ENCODE measurements around the gene DDIT3. TPM values are rescaled to one million over a fixed set of nuclear protein-coding genes. Genes with fewer than 3 reads are reported as not detected.
"Not testable (repeated sequence)": the region's sequence is repeated elsewhere in the genome, so short reads cannot be mapped to it uniquely, and the experiment has no call there.

Gene DDIT3
- polyA plus RNA-seq, 1 experiment = 64.9 TPM

DNA sequence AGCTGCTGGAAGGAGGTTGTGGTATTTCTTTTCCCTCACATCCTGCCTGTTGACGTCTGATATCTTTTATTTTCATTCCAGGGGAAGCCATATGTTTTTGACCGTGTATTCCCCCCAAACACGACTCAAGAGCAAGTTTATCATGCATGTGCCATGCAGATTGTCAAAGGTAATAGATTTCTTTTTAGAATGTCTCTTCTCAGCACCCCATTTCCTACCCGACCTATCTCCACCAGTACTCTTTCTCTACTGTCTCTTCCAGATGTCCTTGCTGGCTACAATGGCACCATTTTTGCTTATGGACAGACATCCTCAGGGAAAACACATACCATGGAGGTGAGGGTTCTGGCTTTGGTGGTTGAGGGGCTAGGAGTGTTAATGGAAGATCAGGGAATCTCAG, 43.0 kb upstream of the DDIT3 start:
- no peak for DNase-seq (ENCODE audit: low read depth, low spot score)
- no peak overlapping the region for H3K4me3 ChIP-seq (ENCODE audit: low read depth, low read length)
- no peak overlapping the region for H3K27ac ChIP-seq (ENCODE audit: low read depth, low read length)
- H3K27me3 ChIP-seq (ENCODE audit: control insufficient read depth, insufficient read depth, low read length) = peaks cover 15% of the 10 kb centered on the region
- ChIA-PET POLR2A (no interaction called here), CTCF (interaction anchor here (1.1 to 2.1 kb wide), 2 partner anchors 8 to 19 kb away, joined by 8 to 11 read pairs; no protein-coding TSS in a partner anchor)
- H3K9me3 ChIP-seq (ENCODE audit: control insufficient read depth, insufficient read depth, low read length) = no peaks in the 10 kb centered on the region
- TF ChIP-seq, protein P1, sequence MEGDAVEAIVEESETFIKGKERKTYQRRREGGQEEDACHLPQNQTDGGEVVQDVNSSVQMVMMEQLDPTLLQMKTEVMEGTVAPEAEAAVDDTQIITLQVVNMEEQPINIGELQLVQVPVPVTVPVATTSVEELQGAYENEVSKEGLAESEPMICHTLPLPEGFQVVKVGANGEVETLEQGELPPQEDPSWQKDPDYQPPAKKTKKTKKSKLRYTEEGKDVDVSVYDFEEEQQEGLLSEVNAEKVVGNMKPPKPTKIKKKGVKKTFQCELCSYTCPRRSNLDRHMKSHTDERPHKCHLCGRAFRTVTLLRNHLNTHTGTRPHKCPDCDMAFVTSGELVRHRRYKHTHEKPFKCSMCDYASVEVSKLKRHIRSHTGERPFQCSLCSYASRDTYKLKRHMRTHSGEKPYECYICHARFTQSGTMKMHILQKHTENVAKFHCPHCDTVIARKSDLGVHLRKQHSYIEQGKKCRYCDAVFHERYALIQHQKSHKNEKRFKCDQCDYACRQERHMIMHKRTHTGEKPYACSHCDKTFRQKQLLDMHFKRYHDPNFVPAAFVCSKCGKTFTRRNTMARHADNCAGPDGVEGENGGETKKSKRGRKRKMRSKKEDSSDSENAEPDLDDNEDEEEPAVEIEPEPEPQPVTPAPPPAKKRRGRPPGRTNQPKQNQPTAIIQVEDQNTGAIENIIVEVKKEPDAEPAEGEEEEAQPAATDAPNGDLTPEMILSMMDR (IDR thresholded peaks at IDR 0.05; ENCODE audit: low read depth, low read length) = no peak

DNA sequence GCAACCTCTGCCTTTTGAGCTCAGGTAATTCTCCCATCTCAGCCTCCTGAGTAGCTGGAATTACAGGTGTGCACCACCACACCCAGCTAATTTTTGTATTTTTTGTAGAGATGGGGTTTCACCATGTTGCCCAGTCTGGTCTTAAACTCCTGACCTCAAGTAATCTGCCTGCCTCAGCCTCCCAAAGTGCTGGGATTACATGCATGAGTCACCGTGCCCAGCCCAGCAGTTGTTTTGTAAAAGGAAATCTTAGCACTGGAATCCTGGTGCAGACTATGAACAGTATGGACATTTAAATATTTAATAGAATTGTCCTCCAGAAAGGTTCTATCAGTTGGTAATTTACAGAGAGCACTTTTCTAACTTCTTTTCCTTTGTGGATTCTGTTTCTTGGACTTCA, 40.8 kb upstream of the DDIT3 start:
- H3K27me3 ChIP-seq (ENCODE audit: control insufficient read depth, insufficient read depth, low read length) = peaks cover 15% of the 10 kb centered on the region
- H3K4me3 ChIP-seq (ENCODE audit: low read depth, low read length); H3K27ac ChIP-seq (ENCODE audit: low read depth, low read length); DNase-seq (ENCODE audit: low read depth, low spot score); POLR2A ChIA-PET; CTCF ChIA-PET; H3K9me3 ChIP-seq (ENCODE audit: control insufficient read depth, insufficient read depth, low read length): not testable (repeated sequence)

DNA sequence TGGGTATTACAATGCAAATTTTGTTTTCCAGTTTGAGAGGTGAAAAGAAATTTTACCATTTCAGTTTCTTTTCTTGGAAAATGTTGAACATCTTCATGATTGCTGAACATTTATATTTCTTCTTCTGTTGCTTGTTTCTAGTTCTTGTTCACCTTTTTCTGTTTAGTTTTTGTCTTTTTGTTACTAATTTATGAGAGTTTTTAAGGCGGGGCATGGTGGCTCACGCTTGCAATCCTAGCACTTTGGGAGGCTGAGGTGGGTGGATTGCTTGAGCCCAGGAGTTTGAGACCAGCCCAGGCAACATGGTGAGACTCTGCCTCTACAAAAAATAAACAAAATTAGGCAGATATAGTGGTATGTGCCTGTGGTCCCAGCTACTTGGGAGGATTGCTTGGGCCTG, 40.2 kb upstream of the DDIT3 start:
- DNase-seq (ENCODE audit: low read depth, low spot score) = no peak
- TF ChIP-seq, protein P1 (IDR thresholded peaks at IDR 0.05; ENCODE audit: low read depth, low read length) = no peak
- H3K27me3 ChIP-seq (ENCODE audit: control insufficient read depth, insufficient read depth, low read length) = peaks cover 15% of the 10 kb centered on the region
- no peaks in the 10 kb centered on the region for H3K9me3 ChIP-seq (ENCODE audit: control insufficient read depth, insufficient read depth, low read length)
- H3K4me3 ChIP-seq (ENCODE audit: low read depth, low read length) = no peak overlapping the region
- no peak overlapping the region for H3K27ac ChIP-seq (ENCODE audit: low read depth, low read length)
- ChIA-PET POLR2A (no interaction called here), CTCF (no interaction called here)

DNA sequence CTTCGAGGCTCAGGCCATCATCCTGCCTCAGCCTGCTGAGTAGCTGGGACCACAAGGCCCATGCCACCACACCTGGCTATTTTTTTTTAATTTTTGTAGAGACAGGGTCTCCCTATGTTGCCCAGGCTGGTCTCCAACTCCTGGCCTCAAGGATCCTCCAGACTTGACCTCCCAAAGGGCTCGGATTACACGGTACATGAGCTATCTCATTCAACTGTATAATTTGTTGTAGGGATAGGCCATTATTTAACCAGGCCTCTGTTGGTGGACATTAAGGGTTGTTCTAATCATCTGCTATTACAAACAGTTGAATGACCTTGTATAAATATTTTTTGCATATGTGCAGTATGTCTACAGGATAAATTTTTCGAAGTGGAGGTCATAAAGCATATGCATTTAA, 38.5 kb upstream of the DDIT3 start:
- no peak overlapping the region for H3K27ac ChIP-seq (ENCODE audit: low read depth, low read length)
- no peaks in the 10 kb centered on the region for H3K9me3 ChIP-seq (ENCODE audit: control insufficient read depth, insufficient read depth, low read length)
- DNase-seq (ENCODE audit: low read depth, low spot score) = no peak
- TF ChIP-seq, protein P1 (IDR thresholded peaks at IDR 0.05; ENCODE audit: low read depth, low read length) = no peak
- H3K4me3 ChIP-seq (ENCODE audit: low read depth, low read length) = no peak overlapping the region
- CTCF ChIA-PET = interaction anchor here (1.1 to 1.5 kb wide), 2 partner anchors 12 to 25 kb away, joined by 3 to 4 read pairs; partner anchors contain the start of gene DCTN2
- H3K27me3 ChIP-seq (ENCODE audit: control insufficient read depth, insufficient read depth, low read length) = peaks cover 13% of the 10 kb centered on the region
- POLR2A ChIA-PET = no interaction called here

DNA sequence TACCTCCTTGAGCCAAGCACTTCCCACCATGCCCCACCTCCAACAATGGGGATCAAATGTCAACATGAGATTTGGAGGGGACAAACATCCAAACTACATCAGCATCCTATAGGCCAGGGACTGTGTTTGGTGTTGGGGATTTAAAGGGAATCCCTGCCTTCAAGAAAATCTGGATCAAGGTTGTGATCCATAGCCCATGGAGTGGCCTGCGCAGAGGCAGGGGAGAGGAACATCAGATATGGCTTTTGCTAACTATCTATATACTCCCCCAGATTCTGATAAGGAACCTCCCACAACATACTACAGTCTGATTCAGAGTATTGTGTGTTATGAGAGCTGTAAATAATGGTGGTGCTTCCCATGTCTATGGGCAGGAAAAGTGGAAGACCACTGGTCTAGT, 34.6 kb upstream of the DDIT3 start:
- TF ChIP-seq, protein P1 (IDR thresholded peaks at IDR 0.05; ENCODE audit: low read depth, low read length) = no peak
- Histone ChIP-seq H3K27ac (ENCODE audit: low read depth, low read length) (no peak overlapping the region), H3K4me3 (ENCODE audit: low read depth, low read length) (no peak overlapping the region), H3K9me3 (ENCODE audit: control insufficient read depth, insufficient read depth, low read length) (no peaks in the 10 kb centered on the region), H3K27me3 (ENCODE audit: control insufficient read depth, insufficient read depth, low read length) (peaks cover 30% of the 10 kb centered on the region)
- DNase-seq (ENCODE audit: low read depth, low spot score) = no peak
- ChIA-PET POLR2A (no interaction called here), CTCF (no interaction called here)

DNA sequence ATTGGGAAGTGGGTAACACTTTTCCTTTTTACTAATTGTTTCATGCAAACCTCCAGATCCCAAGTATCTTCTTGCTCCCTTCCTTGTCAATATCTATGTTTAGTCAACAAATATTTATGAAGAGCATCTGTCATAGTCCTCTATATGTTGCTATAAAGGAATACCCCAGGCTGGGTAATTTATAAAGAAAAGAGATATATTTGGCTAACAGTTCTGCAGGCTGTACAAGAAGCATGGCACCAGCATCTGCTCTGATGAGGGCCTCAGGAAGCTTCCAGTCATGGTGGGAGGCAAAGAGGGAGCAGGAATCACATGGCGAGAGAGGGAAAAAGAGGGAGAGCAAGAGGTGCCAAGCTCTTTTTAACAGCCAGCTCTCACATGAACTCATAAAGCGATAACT, 34.1 kb upstream of the DDIT3 start:
- TF ChIP-seq, protein P1 (IDR thresholded peaks at IDR 0.05; ENCODE audit: low read depth, low read length) = no peak
- DNase-seq (ENCODE audit: low read depth, low spot score) = no peak
- ChIA-PET CTCF (no interaction called here), POLR2A (no interaction called here)
- Histone ChIP-seq H3K27ac (ENCODE audit: low read depth, low read length) (no peak overlapping the region), H3K27me3 (ENCODE audit: control insufficient read depth, insufficient read depth, low read length) (peaks cover 32% of the 10 kb centered on the region), H3K9me3 (ENCODE audit: control insufficient read depth, insufficient read depth, low read length) (no peaks in the 10 kb centered on the region), H3K4me3 (ENCODE audit: low read depth, low read length) (no peak overlapping the region)
